ENCODE data around the gene RCAN1. TPM values are rescaled to one million over a fixed set of nuclear protein-coding genes. Genes with fewer than 3 reads are reported as not detected.
A peak's percentile ranks its signal among the peaks of the same experiment; 100 is the strongest.

The RCAN1 gene
- total RNA-seq, 2 donors from 2014 or later: 20.8 to 29.0 TPM

DNA sequence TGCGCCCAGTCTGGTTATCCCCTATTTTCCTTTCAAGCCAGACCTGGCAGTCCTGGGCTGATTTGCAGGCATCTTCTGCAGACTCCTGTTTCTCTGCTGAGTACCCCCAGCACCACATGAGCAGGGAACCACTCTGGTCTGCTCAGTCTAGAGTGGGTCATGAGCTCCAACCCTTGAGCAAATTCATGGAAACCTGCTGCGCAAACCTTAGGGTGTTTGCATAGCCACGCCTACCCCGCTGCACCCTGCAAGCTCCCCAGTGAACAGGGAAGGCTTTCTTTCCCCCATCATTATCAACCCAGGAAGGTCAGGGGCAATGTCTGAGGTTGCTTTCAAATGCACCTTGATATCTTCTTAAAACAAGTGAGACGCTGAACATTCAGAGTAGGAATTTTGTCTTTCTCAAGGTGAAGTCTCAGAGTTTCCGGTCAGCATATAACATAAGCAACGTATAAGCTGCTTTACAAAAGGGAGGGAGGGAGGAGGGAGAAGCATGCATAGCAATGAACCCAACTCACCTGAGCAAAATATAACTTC lies 91.8 kb downstream of the RCAN1 start:
- peak in 1 of 4 donors; percentile 28 for DNase-seq
- Histone ChIP-seq H3K27me3 (no peaks in the 10 kb centered on the region), H3K27ac (peak overlapping the region; percentile 5 to 97 (median 91)), H3K36me3 (replicated peaks in 1 of 2; ENCODE audit: insufficient read depth in 1 of 2, low read depth in 2 of 2) (peaks cover 0 to 6% of the 10 kb centered on the region in 2 donors), H3K9me3 (no peaks in the 10 kb centered on the region), H3K4me1 (peaks cover 52% of the 10 kb centered on the region), H3K4me3 (no peak overlapping the region)
- ATAC-seq: no peak
- WGBS, 2 donors: 56 to 57% methylated on average over 7 of the region's 7 CpGs
- intact Hi-C loops (cut with DNase I): no loop called here
- TF ChIP-seq, protein P1, sequence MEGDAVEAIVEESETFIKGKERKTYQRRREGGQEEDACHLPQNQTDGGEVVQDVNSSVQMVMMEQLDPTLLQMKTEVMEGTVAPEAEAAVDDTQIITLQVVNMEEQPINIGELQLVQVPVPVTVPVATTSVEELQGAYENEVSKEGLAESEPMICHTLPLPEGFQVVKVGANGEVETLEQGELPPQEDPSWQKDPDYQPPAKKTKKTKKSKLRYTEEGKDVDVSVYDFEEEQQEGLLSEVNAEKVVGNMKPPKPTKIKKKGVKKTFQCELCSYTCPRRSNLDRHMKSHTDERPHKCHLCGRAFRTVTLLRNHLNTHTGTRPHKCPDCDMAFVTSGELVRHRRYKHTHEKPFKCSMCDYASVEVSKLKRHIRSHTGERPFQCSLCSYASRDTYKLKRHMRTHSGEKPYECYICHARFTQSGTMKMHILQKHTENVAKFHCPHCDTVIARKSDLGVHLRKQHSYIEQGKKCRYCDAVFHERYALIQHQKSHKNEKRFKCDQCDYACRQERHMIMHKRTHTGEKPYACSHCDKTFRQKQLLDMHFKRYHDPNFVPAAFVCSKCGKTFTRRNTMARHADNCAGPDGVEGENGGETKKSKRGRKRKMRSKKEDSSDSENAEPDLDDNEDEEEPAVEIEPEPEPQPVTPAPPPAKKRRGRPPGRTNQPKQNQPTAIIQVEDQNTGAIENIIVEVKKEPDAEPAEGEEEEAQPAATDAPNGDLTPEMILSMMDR (IDR thresholded peaks at IDR 0.05): no peak
- TF ChIP-seq POLR2A (IDR thresholded peaks at IDR 0.05): no peak

DNA sequence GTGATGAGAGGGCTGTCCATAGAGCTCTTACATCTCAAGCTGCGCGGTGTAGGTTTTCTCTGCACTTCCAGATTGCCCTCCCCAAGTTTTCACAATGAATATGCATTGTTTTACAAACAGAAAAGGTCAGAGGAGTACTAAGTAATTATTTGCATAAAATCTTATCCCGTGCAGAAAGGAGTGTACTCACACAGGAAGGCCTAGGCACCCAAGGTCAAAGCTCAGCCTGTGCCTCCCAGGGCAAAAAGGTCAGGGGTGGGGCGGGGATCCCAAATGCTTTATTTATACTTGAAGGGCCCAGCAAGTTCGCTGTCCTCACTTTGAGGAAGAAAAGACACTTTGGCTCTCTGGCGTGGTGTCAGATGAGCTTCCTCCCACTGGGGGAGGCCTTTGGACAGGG lies 92.6 kb downstream of the RCAN1 start:
- ATAC-seq (no peak), DNase-seq (peak in 2 of 4 donors; percentile 30 to 31)
- peaks cover 44% of the 10 kb centered on the region for H3K4me1 ChIP-seq
- H3K27ac ChIP-seq: peak overlapping the region; percentile 4 to 97 (median 49)
- no peak overlapping the region for H3K4me3 ChIP-seq
- H3K27me3 ChIP-seq: no peaks in the 10 kb centered on the region
- intact Hi-C loops (cut with DNase I): no loop called here
- TF ChIP-seq, protein P1 (IDR thresholded peaks at IDR 0.05): no peak
- no peak for TF ChIP-seq POLR2A (IDR thresholded peaks at IDR 0.05)
- H3K9me3 ChIP-seq: no peaks in the 10 kb centered on the region
- WGBS, 2 donors: 41 to 42% methylated on average over 5 to 6 of the region's 6 CpGs
- peaks cover 0 to 6% of the 10 kb centered on the region in 2 donors for H3K36me3 ChIP-seq (replicated peaks in 1 of 2; ENCODE audit: insufficient read depth in 1 of 2, low read depth in 2 of 2)

DNA sequence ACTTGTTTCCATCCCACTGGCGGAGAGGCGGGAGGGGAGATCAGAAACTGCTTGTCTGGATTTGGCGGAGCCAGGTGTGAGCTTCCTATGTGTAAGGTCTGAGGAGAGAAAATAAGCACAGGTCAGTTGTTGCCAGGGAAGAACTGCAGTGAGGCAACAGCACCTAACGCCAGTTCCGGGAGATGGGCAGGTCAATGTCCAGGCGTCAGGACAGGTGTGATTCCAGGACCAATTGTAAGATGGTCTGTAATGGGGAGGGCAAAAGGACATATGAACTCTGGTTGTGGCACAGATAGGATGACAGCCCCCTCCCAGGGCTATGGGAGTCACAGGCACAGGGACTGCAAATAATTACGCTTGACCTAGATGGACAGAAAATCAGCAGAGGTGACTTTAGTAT lies 93.4 kb downstream of the RCAN1 start:
- Histone ChIP-seq H3K4me3 (no peak overlapping the region), H3K27me3 (no peaks in the 10 kb centered on the region), H3K4me1 (peaks cover 42% of the 10 kb centered on the region), H3K27ac (peak overlapping the region in 2 of 4 donors; percentile 93 to 97), H3K36me3 (replicated peaks in 1 of 2; ENCODE audit: insufficient read depth in 1 of 2, low read depth in 2 of 2) (peaks cover 0 to 6% of the 10 kb centered on the region in 2 donors), H3K9me3 (no peaks in the 10 kb centered on the region)
- WGBS, 2 donors: 91 to 92% methylated on average over 7 of the region's 7 CpGs
- DNase-seq (no peak), ATAC-seq (no peak)
- TF ChIP-seq, protein P1 (IDR thresholded peaks at IDR 0.05): no peak
- TF ChIP-seq POLR2A (IDR thresholded peaks at IDR 0.05): no peak
- intact Hi-C loops (cut with DNase I): no loop called here

DNA sequence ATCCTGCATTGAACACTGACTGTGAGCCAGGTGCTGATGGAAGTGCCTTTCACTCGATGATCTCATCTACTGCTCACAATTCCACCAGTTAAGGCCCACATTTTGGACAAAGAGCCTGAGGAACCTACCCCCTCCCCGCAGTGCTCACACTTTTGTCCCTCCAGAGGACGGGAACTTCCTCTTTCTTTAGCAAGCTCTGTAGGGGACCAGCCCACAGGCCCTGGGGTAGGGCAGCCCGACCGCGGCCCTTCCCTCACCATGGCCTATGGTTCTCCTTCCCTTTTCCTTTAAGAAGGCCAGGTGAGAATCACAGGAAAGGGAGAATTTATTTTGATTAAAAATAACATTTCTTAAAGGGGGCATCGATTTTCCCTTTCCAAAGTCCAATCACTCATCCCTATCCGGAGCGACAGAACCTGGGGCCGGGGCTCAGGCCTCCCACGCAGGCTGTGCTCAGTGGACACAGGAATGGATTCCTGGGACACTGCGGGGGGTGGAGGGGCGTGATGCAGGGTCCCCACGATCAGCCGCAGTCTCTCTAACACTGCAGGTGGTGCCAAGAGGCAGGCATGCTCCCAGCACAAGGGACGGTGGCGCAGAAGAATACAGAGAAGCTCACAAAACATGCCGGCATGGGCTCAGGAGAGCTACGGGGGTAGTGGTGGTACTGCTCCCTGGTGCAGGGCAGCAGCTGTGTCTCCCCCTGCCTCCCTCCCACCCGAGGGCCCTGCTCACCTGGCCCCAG lies 94.0 kb downstream of the RCAN1 start:
- ATAC-seq (no peak), DNase-seq (peak in 1 of 4 donors; percentile 44)
- H3K27ac ChIP-seq: peak overlapping the region in 1 of 4 donors; percentile 20
- intact Hi-C loops (cut with DNase I): no loop called here
- TF ChIP-seq, protein P1 (IDR thresholded peaks at IDR 0.05): no peak
- TF ChIP-seq POLR2A (IDR thresholded peaks at IDR 0.05): no peak
- no peak overlapping the region for H3K4me3 ChIP-seq
- peaks cover 0 to 6% of the 10 kb centered on the region in 2 donors for H3K36me3 ChIP-seq (replicated peaks in 1 of 2; ENCODE audit: insufficient read depth in 1 of 2, low read depth in 2 of 2)
- WGBS, 2 donors: 86 to 90% methylated on average over 18 to 19 of the region's 20 CpGs
- H3K27me3 ChIP-seq: no peaks in the 10 kb centered on the region
- peaks cover 42% of the 10 kb centered on the region for H3K4me1 ChIP-seq
- no peaks in the 10 kb centered on the region for H3K9me3 ChIP-seq

Data from body of pancreas (tissue), 4 donors.